DND-41 (cell line): ENCODE measurements around the gene SELENOW.
"Not testable (repeated sequence)": the region's sequence is repeated elsewhere in the genome, so short reads cannot be mapped to it uniquely, and the experiment has no call there.

Source experiments
- CTCF ChIP-seq: IDR thresholded peaks from 2 replicates; pipeline ENCODE4 v1.5.1; 2012; ENCODE audit warnings: borderline replicate concordance, low read length, moderate library complexity, mild to moderate bottlenecking; ENCODE audit not compliant: poor library complexity, severe bottlenecking; ENCODE audit errors: extremely low read depth
- EZH2 ChIP-seq: IDR thresholded peaks from 3 replicates; pipeline ENCODE4 v1.6.1; 2012; ENCODE audit warnings: borderline replicate concordance, low read depth, mild to moderate bottlenecking, moderate library complexity, low read length, inconsistent platforms; ENCODE audit not compliant: severe bottlenecking

- not testable (repeated sequence) for TF ChIP-seq CTCF, EZH2
These were observed 25.9 kb downstream of the SELENOW start, which contains the start of gene TPRX1 for GRCh38 chr19:47804451-47804850.
